A673 (cell line): Measurements from ENCODE around the gene ZCCHC10. TPM values are rescaled to one million over a fixed set of nuclear protein-coding genes. Genes with fewer than 3 reads are reported as not detected.

Experiments used
- BruUV-seq: library from RNA; stranded (reverse); fragments of 400-500 nt; replicated peaks from 2 replicates; lab custom pipeline; 2021; lab: Mats Ljungman, UMichigan
- CTCF ChIA-PET: fragments of 300-600 bp; sonication (Branson Sonifier 250); formaldehyde crosslinking; loops from one replicate; lab custom pipeline; 2022; ENCODE audit warnings: antibody characterized with exemption; lab: Charles Lee
- POLR2A ChIA-PET: fragments of 300-600 bp; sonication (Branson Sonifier 250); formaldehyde crosslinking; loops from one replicate; lab custom pipeline; 2022; ENCODE audit warnings: antibody characterized with exemption; ENCODE audit not compliant: low non-redundant PET; lab: Charles Lee
- DNase-seq: peaks from one replicate; pipeline ENCODE4 v3.0.0-alpha.2; 2015; ENCODE audit warnings: low spot score
- H3K27ac ChIP-seq: fragments of 200-600 bp; sonication (generic); 2 replicates; pipeline ENCODE4 v1.5.1; 2016; ENCODE audit warnings: mixed run types, low read depth, mild to moderate bottlenecking, mixed read lengths, antibody characterized with exemption, low read length; ENCODE audit not compliant: poor library complexity, severe bottlenecking
- H3K27me3 ChIP-seq: fragments of 200-600 bp; sonication (generic); replicated peaks from 2 replicates; pipeline ENCODE4 v1.6.1; 2017; ENCODE audit warnings: mixed run types, low read depth, mild to moderate bottlenecking, mixed read lengths, antibody characterized with exemption, low read length; ENCODE audit not compliant: insufficient read depth, poor library complexity
- H3K36me3 ChIP-seq: fragments of 200-600 bp; sonication (generic); 2 replicates; pipeline ENCODE4 v1.6.1; 2016; ENCODE audit warnings: mixed run types, mild to moderate bottlenecking, mixed read lengths, antibody characterized with exemption, low read length; ENCODE audit not compliant: insufficient read depth, poor library complexity, severe bottlenecking
- H3K4me1 ChIP-seq: fragments of 200-600 bp; sonication (generic); 2 replicates; pipeline ENCODE4 v1.6.1; 2017; ENCODE audit warnings: mixed run types, mild to moderate bottlenecking, mixed read lengths, antibody characterized with exemption, low read length; ENCODE audit not compliant: insufficient read depth, poor library complexity, severe bottlenecking
- H3K4me3 ChIP-seq: fragments of 200-600 bp; sonication (generic); 2 replicates; pipeline ENCODE4 v1.5.1; 2016; ENCODE audit warnings: low read depth, mixed run types, mild to moderate bottlenecking, mixed read lengths, low read length; ENCODE audit not compliant: poor library complexity, severe bottlenecking
- H3K9me3 ChIP-seq: fragments of 200-600 bp; sonication (generic); 2 replicates; pipeline ENCODE4 v1.6.1; 2016; ENCODE audit warnings: mixed run types, low read depth, mild to moderate bottlenecking, mixed read lengths, antibody characterized with exemption, low read length; ENCODE audit not compliant: poor library complexity, severe bottlenecking
- CTCF ChIP-seq: fragments of 300-800, 200-600 bp; sonication (generic); conservative IDR thresholded peaks from 2 replicates; pipeline ENCODE4 v1.5.1; 2017; ENCODE audit warnings: low read depth, mild to moderate bottlenecking, antibody characterized with exemption, low read length, moderate library complexity, mixed read lengths
- EZH2 ChIP-seq: fragments of 200-600 bp; sonication (generic); IDR thresholded peaks from 2 replicates; pipeline ENCODE4 v1.6.1; 2017; ENCODE audit warnings: borderline replicate concordance, low read depth, mild to moderate bottlenecking, mixed read lengths, antibody characterized with exemption, low read length; ENCODE audit not compliant: poor library complexity, severe bottlenecking
- intact Hi-C: fragments of 100-400 bp; cut with micrococcal nuclease; formaldehyde crosslinking; loops from one replicate; pipeline ENCODE4 v1.10.0; 2022; ENCODE audit not compliant: unreplicated experiment
- total RNA-seq: library from RNA; stranded (reverse); gene quantifications from 2 replicates; pipeline ENCODE4 v1.2.3, GENCODE V29; 2021

Gene ZCCHC10
- total RNA-seq, 1 experiment from 2014 or later = 31.2 TPM

GRCh38 chr5:132999246-132999645, 27.1 kb downstream of the ZCCHC10 start:
- POLR2A ChIA-PET = no interaction called here

GRCh38 chr5:132998556-132998955, 27.8 kb downstream of the ZCCHC10 start:
- ChIA-PET POLR2A (no interaction called here), CTCF (no interaction called here)
- H3K27me3 ChIP-seq = no peaks in the 10 kb centered on the region
- TF ChIP-seq CTCF (no peak), EZH2 (no peak)
- no peak for DNase-seq
- no peak overlapping the region for H3K4me3 ChIP-seq
- no peaks in the 10 kb centered on the region for H3K36me3 ChIP-seq
- no peaks in the 10 kb centered on the region for H3K9me3 ChIP-seq
- H3K27ac ChIP-seq = no peak overlapping the region
- intact Hi-C loops = no loop called here
- H3K4me1 ChIP-seq = no peaks in the 10 kb centered on the region
- BruUV-seq = no TSS peak

More at GRCh38 chr5:132999246-132999645, 27.1 kb downstream of the ZCCHC10 start:
- Histone ChIP-seq H3K27ac (no peak overlapping the region), H3K9me3 (no peaks in the 10 kb centered on the region), H3K27me3 (no peaks in the 10 kb centered on the region), H3K4me1 (no peaks in the 10 kb centered on the region), H3K4me3 (no peak overlapping the region), H3K36me3 (no peaks in the 10 kb centered on the region)
- intact Hi-C loops = no loop called here
- CTCF ChIA-PET = no interaction called here
- TF ChIP-seq EZH2 (no peak), CTCF (no peak)
- DNase-seq = no peak
- no TSS peak for BruUV-seq

GRCh38 chr5:132996307-132996706, 30.0 kb downstream of the ZCCHC10 start:
- no peaks in the 10 kb centered on the region for H3K9me3 ChIP-seq
- intact Hi-C loops = no loop called here
- H3K27ac ChIP-seq = no peak overlapping the region
- no peaks in the 10 kb centered on the region for H3K36me3 ChIP-seq
- no peak overlapping the region for H3K4me3 ChIP-seq
- H3K4me1 ChIP-seq = no peaks in the 10 kb centered on the region
- no TSS peak for BruUV-seq
- CTCF ChIA-PET = no interaction called here
- POLR2A ChIA-PET = no interaction called here
- no peak for DNase-seq
- H3K27me3 ChIP-seq = no peaks in the 10 kb centered on the region
- TF ChIP-seq EZH2 = no peak
- TF ChIP-seq CTCF = no peak
